ENCODE data around the gene ABR.
"Not testable (repeated sequence)": the region's sequence is repeated elsewhere in the genome, so short reads cannot be mapped to it uniquely, and the experiment has no call there.

Gene ABR

DNA sequence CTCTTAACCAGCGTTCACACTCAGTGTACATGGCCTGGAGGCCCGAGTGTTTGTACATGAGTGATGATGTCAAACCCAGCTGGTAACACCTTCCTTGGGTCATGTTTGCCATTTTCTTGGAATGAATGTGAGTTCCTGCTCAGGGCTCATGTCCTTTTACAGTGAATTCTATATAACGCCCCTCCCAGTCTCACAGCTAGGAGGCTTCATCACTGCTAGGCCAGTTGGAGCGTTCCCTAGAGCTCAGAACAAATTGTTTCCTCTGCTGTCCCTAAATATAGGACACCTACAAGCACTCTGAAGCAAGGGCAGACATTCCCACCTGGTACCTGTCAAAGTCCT, 177.4 kb downstream of the ABR start:
- DNase-seq: no peak

DNA sequence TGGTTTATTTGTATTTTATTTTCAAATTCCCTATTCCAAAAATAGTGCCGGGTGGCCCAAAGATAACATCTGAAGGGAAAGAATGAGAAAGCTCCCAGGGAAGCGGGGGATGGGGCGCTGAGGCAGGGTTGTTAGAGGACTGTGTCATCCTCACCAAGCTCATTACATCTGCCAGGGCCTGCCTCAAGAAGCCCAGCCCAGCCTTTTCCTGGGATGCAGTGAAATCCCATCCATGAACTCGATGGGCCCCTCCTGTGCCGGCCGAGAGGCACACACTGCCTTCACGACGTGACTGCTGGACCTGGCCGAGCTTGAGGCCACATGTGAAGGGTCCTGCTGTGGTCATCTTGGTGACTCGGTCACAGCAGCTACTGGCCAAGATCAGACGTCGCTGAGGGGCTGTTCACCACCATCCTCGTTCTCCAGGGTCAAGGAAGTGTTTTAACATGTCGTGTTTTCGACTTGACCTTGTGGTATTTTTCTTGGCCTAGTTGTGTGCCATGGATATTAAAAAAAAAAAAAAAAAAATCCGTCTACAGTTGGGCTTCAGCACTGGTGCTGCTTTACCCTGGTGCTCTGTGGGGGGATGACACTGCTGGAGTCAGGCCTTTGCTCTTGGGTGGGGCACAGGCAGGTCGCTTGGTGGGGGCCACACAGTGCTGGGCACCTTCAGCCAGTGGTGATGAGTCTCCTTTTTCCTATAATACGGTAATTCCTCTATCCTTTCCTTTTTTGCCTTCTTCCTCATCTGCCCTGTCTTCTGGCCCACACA, 178.0 kb downstream of the ABR start:
- no peak for DNase-seq

DNA sequence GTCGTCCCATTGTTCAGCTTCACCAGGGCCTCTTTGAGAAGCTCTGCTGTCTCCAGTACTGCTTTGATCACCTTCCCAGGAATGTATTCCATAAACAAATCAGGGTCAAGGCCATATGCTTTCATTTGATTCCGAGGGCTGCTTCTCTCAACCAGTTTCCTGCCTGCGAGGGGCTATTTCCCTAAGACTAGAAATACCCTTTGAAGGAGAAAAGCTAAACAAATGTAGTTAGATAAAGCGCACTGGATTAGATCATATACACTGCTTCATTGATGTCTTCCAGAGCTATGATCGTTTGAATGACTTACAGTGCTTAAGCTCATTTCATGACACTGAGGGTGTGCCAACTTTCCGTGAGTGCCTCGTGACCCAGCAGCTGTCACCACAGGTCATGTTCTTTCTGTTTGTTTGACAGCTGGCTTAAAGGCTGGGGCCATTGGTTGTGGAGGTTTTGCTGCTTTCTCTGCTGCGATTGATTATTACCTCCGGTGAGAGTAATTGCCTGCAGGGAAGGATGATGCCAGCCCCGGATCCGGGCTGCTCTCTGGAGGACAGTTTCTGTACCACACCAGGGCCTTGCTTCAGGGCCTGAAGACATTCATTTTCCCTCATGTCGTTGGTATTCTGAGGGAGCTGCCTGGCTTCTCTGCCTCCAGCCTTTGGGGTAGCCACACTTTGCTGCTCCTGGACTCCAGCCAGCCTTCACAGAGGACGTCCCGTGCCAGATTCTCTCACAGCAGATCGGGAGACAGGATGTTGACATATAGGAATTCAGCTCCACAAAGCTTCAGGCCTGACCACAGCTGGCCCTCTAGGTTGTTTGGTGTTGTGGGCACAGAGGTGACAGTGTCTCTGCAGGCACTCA, 179.0 kb downstream of the ABR start:
- DNase-seq: no peak

DNA sequence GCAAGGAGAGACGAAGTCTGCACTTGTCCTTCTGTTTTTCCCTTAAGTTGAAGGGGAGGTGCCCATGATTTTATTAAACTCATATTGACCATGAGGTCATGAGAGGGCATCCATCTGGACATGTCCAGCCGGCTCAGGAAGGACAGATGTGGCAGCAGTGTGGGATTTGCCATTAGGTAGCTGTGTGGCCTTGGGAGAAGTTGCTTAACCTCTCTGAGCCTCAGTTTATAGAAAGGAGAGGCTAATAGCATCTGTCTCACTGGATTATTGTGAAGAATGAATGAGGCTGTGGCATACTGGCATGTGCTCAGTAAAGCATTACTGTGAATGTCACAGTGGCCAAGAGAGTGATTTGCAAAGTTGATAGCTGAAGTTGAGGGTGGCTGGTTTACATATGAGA, 181.7 kb downstream of the ABR start:
- DNase-seq: no peak

DNA sequence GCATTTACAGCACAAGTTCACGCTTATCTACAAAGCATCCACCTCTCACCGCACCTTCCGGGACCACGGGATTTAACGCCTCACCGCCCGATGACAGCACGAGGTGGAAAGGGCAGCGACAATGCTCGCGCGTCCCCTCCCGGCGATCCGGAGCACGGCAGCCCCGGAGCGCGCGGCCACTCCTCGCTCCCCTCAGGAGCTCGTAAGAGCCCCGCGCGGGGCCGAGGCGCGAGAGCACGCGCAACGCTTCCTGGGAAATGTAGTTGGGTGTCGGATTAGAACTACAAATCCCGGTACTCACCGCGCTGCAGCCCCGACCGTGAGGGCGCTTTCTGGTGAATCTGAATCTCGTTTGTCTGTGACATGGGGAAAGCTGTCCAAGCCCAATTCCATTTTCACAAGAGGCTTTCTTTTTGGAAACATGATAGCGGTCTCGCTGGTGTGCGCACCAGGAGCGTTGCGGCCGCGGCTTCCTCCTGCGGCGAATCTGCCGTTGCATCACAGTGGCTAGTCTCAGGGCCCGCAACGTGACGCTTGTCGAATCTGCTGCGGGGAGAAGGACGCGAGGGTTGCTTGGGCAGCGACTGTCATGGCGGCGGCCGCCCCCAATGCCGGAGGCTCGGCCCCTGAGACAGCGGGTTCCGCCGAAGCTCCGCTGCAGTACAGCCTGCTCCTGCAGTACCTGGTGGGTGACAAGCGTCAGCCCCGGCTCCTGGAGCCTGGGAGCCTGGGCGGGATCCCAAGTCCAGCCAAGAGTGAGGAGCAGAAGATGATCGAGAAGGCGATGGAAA, 183.0 kb downstream of the ABR start, which contains the start of gene TIMM22:
Gene TIMM22 (plus strand): TSS at position 576 of the 791 bp plus-strand sequence. CDS start 14 bp downstream, at position 590.
- peak; percentile 41 for DNase-seq

DNA sequence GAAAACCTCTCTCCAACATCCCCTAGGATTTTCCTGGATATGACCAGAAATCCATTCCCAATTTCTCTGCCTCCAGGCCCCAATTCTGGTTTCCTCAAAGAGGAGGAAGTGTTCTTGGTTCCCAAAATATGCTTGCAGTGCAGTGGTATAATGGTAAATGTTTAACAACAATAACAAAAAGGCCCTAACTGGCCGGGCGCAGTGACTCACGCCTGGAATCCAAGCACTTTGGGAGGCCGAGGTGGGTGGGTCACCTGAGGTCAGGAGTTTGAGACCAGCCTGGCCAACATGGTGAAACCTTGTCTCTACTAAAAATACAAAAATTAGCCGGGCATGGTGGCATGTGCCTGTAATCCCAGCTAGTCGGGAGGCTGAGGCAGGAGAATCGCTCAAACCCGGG, 184.5 kb downstream of the ABR start:
- DNase-seq: not testable (repeated sequence)

DNA sequence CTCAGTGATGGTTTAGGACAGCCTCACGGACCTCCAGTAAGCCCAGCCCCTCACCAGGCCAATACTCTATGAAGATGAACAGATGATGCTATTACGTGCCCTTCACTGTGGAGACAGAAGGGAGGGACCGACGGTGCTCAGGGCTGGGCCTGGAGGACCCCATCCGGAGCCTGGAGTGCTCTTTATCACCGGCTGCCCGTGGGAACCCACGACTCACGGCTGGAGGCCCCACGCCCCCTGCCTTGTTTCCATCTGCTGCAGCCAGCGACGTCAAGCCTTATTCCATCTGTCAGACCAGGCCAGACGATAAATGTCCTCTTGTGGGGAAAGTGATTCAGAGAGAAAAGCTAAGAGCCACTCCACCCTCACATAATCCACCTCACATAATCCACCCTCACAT, 186.8 kb downstream of the ABR start:
- DNase-seq: no peak

DNA sequence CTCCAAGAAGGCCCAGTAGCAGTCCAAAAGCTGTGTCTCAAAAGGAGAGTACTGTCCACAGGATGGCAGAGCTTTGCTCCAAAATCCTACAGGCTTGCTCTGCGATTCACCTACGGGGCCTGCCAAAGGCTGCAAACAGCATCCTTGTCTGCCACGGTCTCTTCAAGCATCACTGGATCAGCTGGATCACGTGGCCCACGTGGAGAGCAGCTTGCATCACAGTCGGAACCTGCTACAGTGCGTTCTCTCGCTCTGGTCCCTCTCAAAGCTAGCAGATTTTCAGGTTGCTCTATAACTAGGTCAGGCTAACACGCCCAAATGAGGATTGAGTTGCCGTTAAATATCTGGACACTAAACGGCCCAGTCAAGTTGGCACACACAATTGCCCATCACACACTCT, 191.2 kb downstream of the ABR start:
- DNase-seq: no peak

DNA sequence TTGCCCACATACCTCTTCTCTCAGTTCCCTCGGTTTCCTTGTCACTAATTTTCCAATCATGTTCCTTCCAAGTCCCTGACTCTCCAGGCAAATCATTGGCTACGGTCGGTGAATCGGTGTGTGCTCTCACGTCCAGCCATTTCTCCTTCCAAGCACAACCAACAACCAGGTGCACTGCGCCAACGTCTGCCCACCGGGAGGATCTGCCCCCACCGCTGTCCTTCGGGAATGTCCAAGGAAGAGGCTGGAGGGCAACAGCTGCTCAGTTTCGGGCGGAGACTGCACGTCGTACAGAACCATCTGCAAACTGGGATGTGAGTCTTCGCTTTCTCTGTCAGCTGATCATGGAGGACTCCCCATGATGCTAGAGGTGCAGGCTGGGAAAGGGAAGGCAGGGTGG, 191.8 kb downstream of the ABR start:
- DNase-seq: no peak

DNA sequence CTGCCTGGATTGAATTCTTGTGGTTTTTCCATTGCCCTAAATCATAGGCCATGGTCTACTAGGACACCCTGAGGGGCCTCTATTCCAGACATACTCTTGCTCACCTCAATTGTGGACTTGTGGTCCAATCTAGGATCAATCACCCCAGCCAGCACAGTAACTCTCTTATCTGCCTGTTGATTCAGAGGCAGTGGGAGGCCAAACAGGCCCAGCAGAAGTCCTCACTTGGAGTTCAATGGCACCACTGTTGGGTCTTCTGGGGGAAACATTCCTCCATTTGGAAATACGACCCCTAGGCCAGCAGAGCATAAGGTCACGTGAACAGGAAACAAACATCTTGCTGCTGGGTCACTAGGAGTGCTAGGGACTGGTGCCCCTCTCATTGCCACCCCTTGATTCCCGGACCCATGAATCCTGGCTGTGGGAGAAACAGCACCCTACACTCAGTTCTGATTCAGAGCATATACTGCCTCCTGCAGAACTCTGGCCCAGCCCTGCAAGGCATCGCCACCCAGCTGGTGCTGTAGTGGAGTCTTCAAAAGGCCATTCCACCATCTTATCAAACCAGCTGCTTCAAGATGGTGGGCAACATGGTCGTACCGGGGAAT, 193.4 kb downstream of the ABR start:
- no peak for DNase-seq

DNA sequence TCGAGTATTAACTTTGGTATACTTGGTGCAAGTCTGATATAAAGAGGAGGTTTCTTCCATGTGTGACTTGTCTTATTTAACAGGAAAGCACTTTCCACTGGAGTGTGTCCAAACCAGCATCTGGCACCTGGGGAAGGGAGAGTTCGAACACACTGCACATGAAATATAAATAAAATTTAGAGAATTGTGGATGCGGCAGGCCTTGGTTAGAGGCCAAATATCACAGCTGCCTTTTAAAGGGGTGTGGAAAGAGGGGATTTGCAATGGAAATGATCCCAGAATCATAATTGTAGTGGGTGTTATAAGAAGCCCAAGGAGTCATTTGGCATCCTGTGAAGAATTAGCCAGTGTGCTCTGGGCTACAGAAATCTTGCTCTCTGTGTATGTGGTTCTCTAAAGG, 195.9 kb downstream of the ABR start:
- no peak for DNase-seq

DNA sequence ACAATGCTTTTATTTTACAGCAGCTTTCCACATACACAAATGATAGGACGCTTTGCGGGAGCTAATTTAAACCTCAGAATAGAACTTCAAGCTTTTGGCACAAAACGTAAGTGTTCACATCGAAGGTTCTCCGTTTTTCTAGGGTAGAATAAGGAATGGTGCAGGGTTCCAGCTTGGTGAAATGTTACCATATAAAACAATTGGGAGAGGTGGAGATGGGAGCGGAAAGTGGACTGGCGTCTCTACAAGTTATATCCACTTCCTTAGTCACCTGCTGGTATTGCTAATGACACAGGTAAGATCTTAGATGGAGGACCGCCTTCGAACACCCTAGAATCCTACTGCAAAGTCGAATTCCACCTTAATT, 198.5 kb downstream of the ABR start:
- no peak for DNase-seq

DNA sequence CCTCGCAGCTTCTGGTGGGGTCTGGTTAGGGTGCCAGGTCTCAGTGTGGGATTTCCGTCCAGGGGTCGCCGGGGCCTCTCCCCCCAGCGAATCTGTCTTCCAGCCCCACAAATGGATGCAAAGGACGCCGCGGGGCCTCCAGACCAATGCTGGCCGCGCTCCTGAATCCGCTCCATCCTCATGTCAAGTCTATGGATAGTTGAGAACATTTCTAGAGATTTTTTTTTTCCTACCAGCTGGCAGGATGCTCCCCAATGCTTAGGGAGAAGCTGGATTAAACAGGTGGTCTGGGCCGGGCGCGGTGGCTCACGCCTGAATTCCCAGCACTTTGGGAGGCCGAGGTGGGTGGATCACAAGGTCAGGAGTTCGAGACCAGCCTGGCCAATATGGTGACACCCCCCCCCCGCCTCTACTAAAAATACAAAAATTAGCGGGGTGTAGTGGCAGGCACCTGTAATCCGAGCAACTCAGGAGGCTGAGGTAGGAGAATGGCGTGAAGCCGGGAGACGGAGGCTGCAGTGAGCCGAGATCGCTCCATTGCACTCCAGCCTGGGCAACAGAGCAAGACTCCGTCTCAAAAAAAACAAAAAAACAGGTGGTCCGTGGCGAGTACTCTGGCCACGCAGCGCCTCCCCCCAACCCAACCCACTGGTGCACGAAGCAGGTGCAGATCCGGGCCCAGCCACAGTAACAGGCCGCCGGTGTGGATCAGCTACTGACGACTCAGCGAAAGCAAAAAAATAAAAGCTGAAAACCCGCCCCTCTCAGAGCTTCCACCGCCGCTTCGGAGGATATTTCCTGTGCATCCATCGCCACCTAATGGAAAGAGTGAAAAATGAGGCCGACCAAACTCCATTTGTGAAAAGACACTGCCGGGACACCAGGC, 199.1 kb downstream of the ABR start:
- DNase-seq: no peak

DNA sequence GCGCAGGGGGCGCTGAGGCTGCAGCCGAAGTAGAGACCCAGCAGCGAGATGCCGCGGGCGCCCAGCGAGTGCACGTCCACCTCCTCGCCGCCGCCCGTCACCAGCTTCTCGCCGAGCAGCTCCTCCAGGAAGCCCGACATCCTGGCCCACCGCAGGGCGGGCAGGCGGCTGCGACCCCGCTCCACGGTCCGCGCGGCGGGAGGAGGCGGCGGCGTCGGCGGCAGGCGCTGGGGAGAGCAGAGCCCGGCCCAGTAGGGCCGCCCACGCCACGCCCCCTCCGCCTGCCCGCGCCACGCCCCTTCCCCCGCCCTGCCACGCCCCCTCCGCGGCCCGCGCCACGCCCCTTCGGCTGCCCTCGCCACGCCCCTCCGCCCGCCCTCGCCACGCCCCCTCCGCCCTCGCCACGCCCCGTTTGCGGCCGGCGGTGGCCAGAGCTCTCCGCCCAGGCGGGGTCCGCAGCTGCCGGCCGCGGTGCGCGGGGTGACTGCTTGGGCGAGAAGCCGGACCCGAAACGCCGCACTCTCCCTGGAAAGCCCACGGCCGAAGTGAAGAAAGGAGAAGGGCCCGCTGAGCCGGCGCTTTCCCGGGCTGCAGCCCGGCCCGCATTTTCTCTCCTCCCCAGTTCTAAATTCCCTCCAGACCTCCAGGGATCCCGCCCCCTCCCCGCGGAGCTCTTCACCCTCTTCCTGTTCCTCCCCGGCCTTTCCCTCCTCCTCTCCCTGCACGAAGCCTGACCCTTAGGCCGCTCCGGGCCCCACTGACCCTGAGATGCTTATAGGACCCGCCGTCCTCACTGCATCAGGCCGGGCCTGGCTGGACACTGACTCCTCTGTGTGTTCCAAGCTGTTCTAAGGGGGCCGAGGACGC, 200.0 kb downstream of the ABR start, which contains the start of gene NXN:
Gene NXN (minus strand): TSS at position 238 of the 867 bp plus-strand sequence.
- DNase-seq: no peak

DNA sequence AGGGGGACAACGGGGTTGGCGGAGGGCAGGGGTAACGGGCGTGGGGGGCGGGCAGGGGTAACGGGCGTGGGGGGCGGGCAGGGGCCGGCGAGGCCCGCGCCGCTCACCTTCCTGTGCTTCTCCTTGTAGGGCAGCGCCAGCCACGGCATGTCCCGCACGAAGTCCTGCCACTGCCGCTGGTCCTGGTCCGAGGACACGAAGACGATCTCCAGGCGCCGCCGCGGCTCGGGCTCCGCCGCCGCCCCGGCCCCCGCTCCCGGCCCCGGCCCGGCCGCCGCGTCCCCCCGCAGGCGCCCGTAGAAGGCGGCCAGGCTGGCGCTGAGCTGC, 200.6 kb downstream of the ABR start:
- no peak for DNase-seq

DNA sequence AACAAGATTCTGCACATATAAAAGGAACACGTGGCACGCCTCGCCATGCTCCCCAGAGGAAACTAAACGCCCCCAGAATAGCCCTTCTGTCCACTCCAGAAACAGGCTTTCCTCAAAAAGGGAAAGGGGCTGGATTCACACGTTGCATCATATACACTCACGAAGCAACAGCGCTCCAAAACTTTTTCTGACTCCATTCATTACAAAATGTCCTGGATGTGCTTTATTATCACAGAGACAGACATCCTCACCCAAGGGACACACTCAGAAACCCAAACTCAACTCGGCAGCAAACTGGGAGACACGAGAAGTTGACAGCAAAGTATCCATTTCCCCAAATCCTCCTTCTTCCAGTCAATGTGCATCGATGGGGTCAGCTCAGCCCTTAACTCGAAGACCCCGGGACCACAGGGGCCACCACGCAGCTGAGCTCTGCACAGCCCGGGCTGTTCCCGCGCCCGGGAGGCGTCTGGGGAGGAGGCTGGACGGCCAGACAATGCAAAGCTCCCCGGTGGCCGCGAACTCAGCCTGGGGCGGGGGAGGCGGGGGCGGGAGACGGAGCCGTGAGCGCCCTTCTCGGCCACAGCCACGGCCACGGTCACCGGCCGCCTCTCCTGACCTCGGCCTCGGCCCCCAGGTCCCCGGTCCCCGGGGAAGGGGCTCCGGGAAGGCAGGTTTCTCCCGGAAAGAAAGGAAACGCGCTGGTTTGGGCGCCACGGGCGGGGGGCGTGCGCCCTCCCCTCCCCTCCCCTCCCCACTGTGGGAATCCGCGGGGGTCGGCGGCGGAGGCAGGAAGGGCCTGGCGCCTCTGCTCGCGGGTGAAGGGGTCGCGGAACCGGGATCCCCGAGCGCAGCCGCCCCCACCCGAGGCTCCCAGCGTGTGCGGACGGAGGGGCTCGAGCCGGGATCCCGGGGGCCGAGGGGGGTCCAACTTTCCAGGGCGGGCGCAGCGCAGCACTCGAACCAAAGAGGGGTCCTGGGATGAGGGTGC, 201.4 kb downstream of the ABR start:
- no peak for DNase-seq

DNA sequence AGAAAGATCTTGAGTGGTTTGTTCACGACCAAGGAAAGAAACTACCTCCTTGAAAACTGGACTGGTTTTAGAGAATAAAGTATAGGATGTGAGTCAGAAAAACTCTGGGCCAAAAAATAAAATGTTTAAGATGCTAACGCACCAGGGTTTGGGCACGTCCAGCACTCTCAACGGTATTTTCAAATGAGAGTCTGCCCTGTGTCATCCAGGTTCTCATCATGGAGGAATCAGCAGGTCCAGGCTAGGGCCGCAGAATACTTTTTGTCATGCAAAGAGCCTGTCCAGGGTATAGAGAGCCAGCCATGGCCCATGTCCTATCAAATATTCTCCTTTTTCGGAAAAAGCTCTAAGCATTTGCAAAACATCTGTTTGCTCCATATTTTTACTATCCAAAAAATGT, 202.6 kb downstream of the ABR start:
- DNase-seq: no peak

DNA sequence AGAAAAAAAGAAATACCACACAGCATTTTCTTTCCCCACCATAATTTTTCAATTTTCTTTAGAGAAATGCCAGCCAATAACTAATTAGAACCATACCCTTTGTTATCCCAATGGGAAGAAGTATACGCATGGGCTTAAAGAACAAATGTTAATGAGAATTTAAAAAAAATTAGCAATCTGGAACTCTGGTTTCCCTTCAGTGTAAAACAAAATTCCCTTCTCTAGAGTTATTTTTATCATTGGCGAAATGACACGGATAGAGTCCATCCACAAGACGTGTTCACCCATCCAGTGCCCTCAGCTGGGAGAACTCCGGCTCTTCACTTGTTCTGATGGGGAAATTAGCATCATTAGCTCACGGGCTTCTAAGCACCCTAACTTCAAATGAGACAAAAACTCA, 203.5 kb downstream of the ABR start:
- DNase-seq: no peak

DNA sequence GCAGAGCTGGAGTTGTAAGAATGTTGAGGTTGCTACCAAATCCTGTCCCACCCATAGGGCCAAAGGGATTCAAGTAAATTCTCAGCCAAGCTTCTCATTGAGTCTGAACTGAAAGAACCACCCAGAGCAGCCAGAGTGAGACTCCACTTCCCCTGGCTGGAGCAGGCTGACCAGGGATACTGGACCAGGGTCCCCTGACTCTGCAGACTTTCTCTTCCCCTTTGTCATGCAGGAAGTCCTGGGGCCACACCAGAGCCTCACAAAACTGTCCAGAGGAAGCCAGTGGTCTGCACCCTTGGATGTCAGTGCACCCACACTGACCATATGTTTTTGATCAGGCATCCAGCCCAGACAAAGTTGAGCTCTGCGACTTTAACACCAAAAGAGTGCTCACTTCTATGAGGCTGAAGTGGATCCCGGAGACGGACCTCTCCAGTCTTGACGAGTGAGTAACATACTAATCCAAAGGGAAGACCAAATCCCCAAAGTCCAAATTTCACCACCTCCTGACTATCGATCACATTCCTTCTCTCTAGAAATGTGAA, 204.3 kb downstream of the ABR start:
- no peak for DNase-seq

DNA sequence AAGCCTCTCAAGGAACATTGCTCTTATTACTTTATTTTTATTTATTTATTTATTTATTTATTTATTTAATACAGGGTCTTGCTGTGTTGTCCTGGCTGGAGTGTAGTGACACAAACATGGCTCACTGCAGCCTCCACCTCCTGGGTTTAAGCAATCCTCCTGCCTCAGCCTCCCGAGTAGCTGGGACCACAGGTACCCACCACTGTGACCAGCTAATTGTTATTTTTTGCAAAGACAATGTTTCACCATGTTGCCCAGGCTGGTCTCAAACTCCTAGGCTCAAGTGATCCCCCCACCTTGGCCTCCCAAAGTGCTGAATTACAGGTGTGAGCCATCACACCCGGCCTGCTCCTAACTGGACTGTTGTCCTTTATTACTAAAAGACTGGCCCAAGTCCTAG, 205.0 kb downstream of the ABR start:
- DNase-seq: not testable (repeated sequence)
